PC-3 (cell line): ENCODE results near the gene TGIF2. TPM values are rescaled to one million over a fixed set of nuclear protein-coding genes. Genes with fewer than 3 reads are reported as not detected.

Source experiments
- ATAC-seq: fragments of 200-7000 bp; cut with Tn5 transposase; 2 replicates; pipeline ENCODE4 v1.9.1; 2020; ENCODE audit warnings: mild to moderate bottlenecking, moderate library complexity
- BruUV-seq: library from RNA; stranded (reverse); fragments of 400-500 nt; replicated peaks from 2 replicates; lab custom pipeline; 2021; lab: Mats Ljungman, UMichigan
- CTCF ChIA-PET: fragments of 300-600 bp; sonication (Branson Sonifier 250); formaldehyde crosslinking; loops from one replicate; lab custom pipeline; 2022; ENCODE audit warnings: antibody characterized with exemption; lab: Charles Lee
- POLR2A ChIA-PET: fragments of 300-600 bp; sonication (Branson Sonifier 250); formaldehyde crosslinking; loops from one replicate; lab custom pipeline; 2022; ENCODE audit warnings: antibody characterized with exemption; ENCODE audit not compliant: unreplicated experiment; lab: Charles Lee
- DNase-seq: peaks from one replicate; pipeline ENCODE4 v3.0.0-alpha.2; 2015
- H2AFZ ChIP-seq: fragments of 300-600 bp; sonication (generic); 2 replicates; pipeline ENCODE4 v1.6.0; 2016; ENCODE audit warnings: antibody characterized with exemption, low read length
- H3F3A ChIP-seq: fragments of 300-600 bp; sonication (generic); one replicate; pipeline ENCODE4 v1.6.0; 2017; ENCODE audit warnings: antibody characterized with exemption, low read length, control low read depth, mild to moderate bottlenecking; ENCODE audit not compliant: unreplicated experiment
- H3K27ac ChIP-seq: fragments of 300-600 bp; sonication (generic); 2 replicates; pipeline ENCODE4 v1.5.1; 2016; ENCODE audit warnings: mild to moderate bottlenecking, low read length
- H3K27me3 ChIP-seq: fragments of 300-600 bp; sonication (generic); 2 replicates; pipeline ENCODE4 v1.6.1; 2016; ENCODE audit warnings: low read length, mixed read lengths
- H3K36me3 ChIP-seq: fragments of 300-600 bp; sonication (generic); 2 replicates; pipeline ENCODE4 v1.6.1; 2016; ENCODE audit warnings: low read depth, mixed run types, low read length, mixed read lengths
- H3K4me1 ChIP-seq: fragments of 300-600 bp; sonication (generic); 2 replicates; pipeline ENCODE4 v1.5.1; 2016; ENCODE audit warnings: low read length; ENCODE audit not compliant: insufficient read depth
- H3K4me2 ChIP-seq: fragments of 300-600 bp; sonication (generic); 2 replicates; pipeline ENCODE4 v1.6.0; 2016; ENCODE audit warnings: low read length
- H3K4me3 ChIP-seq: fragments of 300-600 bp; sonication (generic); 2 replicates; pipeline ENCODE4 v1.5.1; 2016; ENCODE audit warnings: mild to moderate bottlenecking, low read length, mixed read lengths
- H3K79me2 ChIP-seq: fragments of 300-600 bp; sonication (generic); 2 replicates; pipeline ENCODE4 v1.6.1; 2017; ENCODE audit warnings: low read length, mixed read lengths
- H3K9ac ChIP-seq: fragments of 300-600 bp; sonication (generic); 2 replicates; pipeline ENCODE4 v1.6.0; 2016; ENCODE audit warnings: mild to moderate bottlenecking, low read length
- H3K9me2 ChIP-seq: fragments of 300-600 bp; sonication (generic); replicated peaks from 2 replicates; pipeline ENCODE4 v1.6.1; 2016; ENCODE audit warnings: mixed run types, low read length, mixed read lengths
- H3K9me3 ChIP-seq: fragments of 300-600 bp; sonication (generic); 2 replicates; pipeline ENCODE4 v1.6.1; 2016; ENCODE audit warnings: low read length, mixed read lengths
- H4K20me1 ChIP-seq: fragments of 300-600 bp; sonication (generic); 2 replicates; pipeline ENCODE4 v1.6.1; 2016; ENCODE audit warnings: low read length, mixed read lengths
- EZH2 ChIP-seq: fragments of 300-600 bp; sonication (generic); IDR thresholded peaks from one replicate; pipeline ENCODE4 v1.6.1; 2017; ENCODE audit warnings: antibody characterized with exemption, mild to moderate bottlenecking, low read length; ENCODE audit not compliant: unreplicated experiment
- EZH2phosphoT487 ChIP-seq: fragments of 300-600 bp; sonication (generic); IDR thresholded peaks from 2 replicates; pipeline ENCODE4 v1.6.1; 2018; ENCODE audit warnings: mild to moderate bottlenecking, antibody characterized with exemption, low read length, borderline replicate concordance
- intact Hi-C: fragments of 100-400 bp; cut with micrococcal nuclease; formaldehyde crosslinking; loops from 2 replicates; pipeline ENCODE4 v1.9.0; 2023
- total RNA-seq: library from RNA; depleted of rRNA; stranded (reverse); fragments of >200 nt; gene quantifications from 2 replicates; pipeline ENCODE4 v1.2.3, GENCODE V29; 2014
- TF ChIP-seq, protein P1 (sequence below): fragments of 300-600 bp; sonication (generic); conservative IDR thresholded peaks from 2 replicates; pipeline ENCODE4 v1.5.1; 2017; ENCODE audit warnings: antibody characterized with exemption, low read depth, mild to moderate bottlenecking, low read length

The TGIF2 gene
- total RNA-seq, 1 experiment from 2014 or later = 15.2 TPM

GRCh38 chr20:36632147-36632486 is 58.7 kb downstream of the TGIF2 start:
- Histone ChIP-seq H3K9ac (no peak overlapping the region), H3K4me3 (no peak overlapping the region), H3K9me3 (no peaks in the 10 kb centered on the region), H3K4me2 (no peak overlapping the region), H3K27ac (no peak overlapping the region), H3K4me1 (no peaks in the 10 kb centered on the region), H3F3A (no peaks in the 10 kb centered on the region), H3K27me3 (no peaks in the 10 kb centered on the region), H3K36me3 (no peaks in the 10 kb centered on the region), H4K20me1 (no peaks in the 10 kb centered on the region), H2AFZ (no peak overlapping the region), H3K9me2 (no peaks in the 10 kb centered on the region), H3K79me2 (no peaks in the 10 kb centered on the region)
- CTCF ChIA-PET = no interaction called here
- ATAC-seq = no peak
- no TSS peak for BruUV-seq
- POLR2A ChIA-PET = no interaction called here
- intact Hi-C loops = no loop called here
- TF ChIP-seq EZH2phosphoT487 (no peak), EZH2 (no peak)
- TF ChIP-seq, protein P1, sequence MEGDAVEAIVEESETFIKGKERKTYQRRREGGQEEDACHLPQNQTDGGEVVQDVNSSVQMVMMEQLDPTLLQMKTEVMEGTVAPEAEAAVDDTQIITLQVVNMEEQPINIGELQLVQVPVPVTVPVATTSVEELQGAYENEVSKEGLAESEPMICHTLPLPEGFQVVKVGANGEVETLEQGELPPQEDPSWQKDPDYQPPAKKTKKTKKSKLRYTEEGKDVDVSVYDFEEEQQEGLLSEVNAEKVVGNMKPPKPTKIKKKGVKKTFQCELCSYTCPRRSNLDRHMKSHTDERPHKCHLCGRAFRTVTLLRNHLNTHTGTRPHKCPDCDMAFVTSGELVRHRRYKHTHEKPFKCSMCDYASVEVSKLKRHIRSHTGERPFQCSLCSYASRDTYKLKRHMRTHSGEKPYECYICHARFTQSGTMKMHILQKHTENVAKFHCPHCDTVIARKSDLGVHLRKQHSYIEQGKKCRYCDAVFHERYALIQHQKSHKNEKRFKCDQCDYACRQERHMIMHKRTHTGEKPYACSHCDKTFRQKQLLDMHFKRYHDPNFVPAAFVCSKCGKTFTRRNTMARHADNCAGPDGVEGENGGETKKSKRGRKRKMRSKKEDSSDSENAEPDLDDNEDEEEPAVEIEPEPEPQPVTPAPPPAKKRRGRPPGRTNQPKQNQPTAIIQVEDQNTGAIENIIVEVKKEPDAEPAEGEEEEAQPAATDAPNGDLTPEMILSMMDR = no peak
- DNase-seq = no peak

DNA sequence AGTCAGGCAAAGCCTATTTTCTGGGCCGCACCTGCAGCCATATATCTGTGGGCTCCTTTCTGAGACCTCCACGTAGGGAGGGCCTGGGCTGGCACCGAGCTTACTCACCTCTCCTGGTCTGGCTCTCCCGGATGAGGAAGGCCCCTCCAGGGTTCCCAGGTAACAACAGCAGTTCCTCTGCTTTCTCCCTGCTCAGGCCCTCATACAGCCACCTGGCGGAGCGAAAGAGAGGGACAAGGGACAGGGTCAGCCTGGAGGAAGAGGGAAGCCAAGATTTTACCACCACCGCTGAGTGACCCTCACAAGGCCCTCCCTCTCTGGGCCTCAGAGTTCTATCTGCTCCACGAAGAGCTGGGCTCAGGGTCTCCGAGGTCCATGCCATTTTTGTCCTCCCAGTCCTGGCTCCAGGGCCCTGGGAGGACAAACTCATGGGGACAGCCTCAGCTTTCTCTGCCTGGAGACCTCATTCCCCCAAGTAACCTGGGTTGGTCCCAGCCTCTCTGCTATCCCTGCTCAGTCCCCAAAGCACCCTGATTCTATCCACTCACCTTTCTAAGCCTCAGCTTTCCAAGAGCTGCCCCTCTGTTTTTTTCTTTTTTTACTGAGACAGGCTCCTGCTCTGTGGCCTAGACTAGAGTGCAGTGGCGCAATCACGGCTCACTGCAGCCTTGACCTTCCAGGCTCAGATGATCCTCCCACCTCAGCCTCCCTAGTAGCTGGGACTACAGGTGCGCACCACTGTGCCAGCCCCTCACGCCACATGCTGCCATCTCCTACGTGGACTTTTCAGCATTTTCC is 59.3 kb downstream of the TGIF2 start:
- no TSS peak for BruUV-seq
- TF ChIP-seq, protein P1 = no peak
- TF ChIP-seq EZH2 (no peak), EZH2phosphoT487 (no peak)
- intact Hi-C loops = no loop called here

GRCh38 chr20:36633285-36633772 is 59.9 kb downstream of the TGIF2 start:
- Histone ChIP-seq H3K4me2 (no peak overlapping the region), H3K79me2 (no peaks in the 10 kb centered on the region), H3K27me3 (no peaks in the 10 kb centered on the region), H3K36me3 (no peaks in the 10 kb centered on the region), H3K9me2 (no peaks in the 10 kb centered on the region), H3K27ac (no peak overlapping the region), H3F3A (no peaks in the 10 kb centered on the region), H3K9me3 (no peaks in the 10 kb centered on the region), H3K4me3 (no peak overlapping the region), H4K20me1 (no peaks in the 10 kb centered on the region), H3K4me1 (no peaks in the 10 kb centered on the region), H2AFZ (no peak overlapping the region), H3K9ac (no peak overlapping the region)
- POLR2A ChIA-PET = no interaction called here
- ATAC-seq (no peak), DNase-seq (no peak)
- TF ChIP-seq, protein P1 = no peak
- TF ChIP-seq EZH2phosphoT487 (no peak), EZH2 (no peak)
- CTCF ChIA-PET = no interaction called here
- intact Hi-C loops = no loop called here
- BruUV-seq = no TSS peak

More for the DNA sequence above, 59.3 kb downstream of the TGIF2 start:
- Histone ChIP-seq H3K4me2 (no peak overlapping the region), H3K79me2 (no peaks in the 10 kb centered on the region), H3K9me2 (no peaks in the 10 kb centered on the region), H3K9me3 (no peaks in the 10 kb centered on the region), H3K27ac (no peak overlapping the region), H3K27me3 (no peaks in the 10 kb centered on the region), H3F3A (no peaks in the 10 kb centered on the region), H4K20me1 (no peaks in the 10 kb centered on the region), H2AFZ (no peak overlapping the region), H3K4me1 (no peaks in the 10 kb centered on the region), H3K4me3 (no peak overlapping the region), H3K36me3 (no peaks in the 10 kb centered on the region), H3K9ac (no peak overlapping the region)
- no peak for ATAC-seq
- no peak for DNase-seq
- ChIA-PET CTCF (no interaction called here), POLR2A (no interaction called here)
